NB4 (cell line): Measurements from ENCODE around the gene GRAMD1C.

ENCODE experiments used
- MYC ChIP-seq: IDR thresholded peaks from 2 replicates; pipeline ENCODE4 v1.6.1; 2011; ENCODE audit warnings: low read depth, low read length
- POLR2A ChIP-seq: IDR thresholded peaks from 2 replicates; pipeline ENCODE4 v1.6.1; 2011; ENCODE audit warnings: mild to moderate bottlenecking; ENCODE audit not compliant: insufficient read length; ENCODE audit errors: extremely low read depth
- TF ChIP-seq, protein P1 (sequence below): IDR thresholded peaks from one replicate; pipeline ENCODE4 v1.5.1; 2012; ENCODE audit warnings: low read depth, low read length
- TF ChIP-seq, protein P2 (sequence below): IDR thresholded peaks from 2 replicates; pipeline ENCODE4 v1.6.1; 2011; ENCODE audit warnings: low read depth, low read length

DNA sequence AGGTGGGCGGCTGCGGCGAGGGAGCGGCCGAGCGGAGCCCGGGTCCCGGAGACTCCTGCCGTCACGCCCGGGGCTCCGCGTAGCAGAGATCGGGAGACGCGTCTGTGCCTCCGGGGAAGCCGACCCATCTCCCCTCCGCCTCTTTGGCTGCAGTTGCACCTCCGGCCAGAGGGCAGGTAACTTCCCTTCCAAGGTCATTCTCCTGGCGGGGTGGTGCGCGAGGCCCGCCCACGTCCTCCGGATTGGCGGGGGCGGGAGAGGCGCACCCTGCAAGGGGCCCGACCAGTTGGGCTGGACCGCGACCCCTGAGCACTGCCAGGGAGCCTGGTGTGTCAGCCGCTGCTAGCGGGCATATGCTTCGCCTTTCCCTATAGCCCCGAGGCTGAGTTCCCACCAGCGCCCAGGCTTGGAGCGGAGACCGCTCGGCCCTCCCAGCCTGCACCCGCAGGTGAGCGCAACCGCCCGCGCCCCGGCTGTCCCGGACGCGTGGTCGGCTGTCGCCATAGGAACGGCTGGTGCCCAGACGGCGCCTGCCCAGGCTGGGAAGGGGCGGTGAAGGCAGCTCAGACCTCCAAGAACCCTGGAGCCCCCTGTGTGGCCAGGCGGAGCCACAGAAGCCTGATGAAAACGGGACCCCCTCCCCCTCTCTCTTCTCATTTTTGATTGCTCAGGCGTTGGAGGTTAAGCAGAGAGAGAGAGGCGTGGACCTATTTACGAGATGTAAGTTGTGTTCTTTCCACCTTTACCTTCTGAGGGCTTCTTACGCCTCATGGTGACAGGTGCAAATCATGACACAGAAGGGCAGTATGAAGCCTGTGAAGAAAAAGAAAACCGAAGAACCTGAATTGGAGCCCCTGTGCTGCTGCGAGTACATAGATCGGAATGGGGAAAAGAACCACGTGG lies 109.7 kb downstream of the GRAMD1C start:
- TF ChIP-seq POLR2A (no peak), MYC (0 out of 2 replicates have a peak, but pooled peaks have one; percentile 6)
- TF ChIP-seq, protein P1, sequence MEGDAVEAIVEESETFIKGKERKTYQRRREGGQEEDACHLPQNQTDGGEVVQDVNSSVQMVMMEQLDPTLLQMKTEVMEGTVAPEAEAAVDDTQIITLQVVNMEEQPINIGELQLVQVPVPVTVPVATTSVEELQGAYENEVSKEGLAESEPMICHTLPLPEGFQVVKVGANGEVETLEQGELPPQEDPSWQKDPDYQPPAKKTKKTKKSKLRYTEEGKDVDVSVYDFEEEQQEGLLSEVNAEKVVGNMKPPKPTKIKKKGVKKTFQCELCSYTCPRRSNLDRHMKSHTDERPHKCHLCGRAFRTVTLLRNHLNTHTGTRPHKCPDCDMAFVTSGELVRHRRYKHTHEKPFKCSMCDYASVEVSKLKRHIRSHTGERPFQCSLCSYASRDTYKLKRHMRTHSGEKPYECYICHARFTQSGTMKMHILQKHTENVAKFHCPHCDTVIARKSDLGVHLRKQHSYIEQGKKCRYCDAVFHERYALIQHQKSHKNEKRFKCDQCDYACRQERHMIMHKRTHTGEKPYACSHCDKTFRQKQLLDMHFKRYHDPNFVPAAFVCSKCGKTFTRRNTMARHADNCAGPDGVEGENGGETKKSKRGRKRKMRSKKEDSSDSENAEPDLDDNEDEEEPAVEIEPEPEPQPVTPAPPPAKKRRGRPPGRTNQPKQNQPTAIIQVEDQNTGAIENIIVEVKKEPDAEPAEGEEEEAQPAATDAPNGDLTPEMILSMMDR: no peak
- TF ChIP-seq, protein P2, sequence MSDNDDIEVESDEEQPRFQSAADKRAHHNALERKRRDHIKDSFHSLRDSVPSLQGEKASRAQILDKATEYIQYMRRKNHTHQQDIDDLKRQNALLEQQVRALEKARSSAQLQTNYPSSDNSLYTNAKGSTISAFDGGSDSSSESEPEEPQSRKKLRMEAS: 0 out of 2 replicates have a peak, but pooled peaks have one; percentile 10
